ENCODE results near the gene ANXA7.

DNA sequence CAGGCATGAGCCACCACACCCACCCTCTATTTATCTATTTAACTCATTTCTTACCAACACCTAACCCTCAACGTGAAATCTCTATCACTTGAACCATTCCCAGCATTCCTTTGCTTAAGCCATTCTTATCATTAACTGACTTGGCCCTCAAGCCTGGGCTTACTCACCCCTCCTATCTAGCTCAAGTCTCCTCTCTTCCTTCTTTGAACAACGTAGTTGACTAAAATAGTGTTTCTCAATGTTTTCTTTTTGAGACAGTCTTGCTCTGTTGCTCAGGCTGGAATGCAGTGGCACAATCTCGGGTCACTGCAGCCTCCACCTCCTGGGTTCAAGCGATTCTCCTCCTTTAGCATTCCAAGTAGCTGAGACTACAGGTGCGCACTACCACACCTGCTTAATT, 7.0 kb downstream of the ANXA7 start:
- TF ChIP-seq EZH2 (IDR thresholded peaks at IDR 0.05; ENCODE audit: borderline replicate concordance, control insufficient read depth, low read depth, low read length) (no peak), CHD1 (IDR thresholded peaks at IDR 0.05; ENCODE audit: low read depth, low read length) (no peak), GABPA (IDR thresholded peaks at IDR 0.05; ENCODE audit: low read depth) (no peak), BCL11A (IDR thresholded peaks at IDR 0.05; ENCODE audit: low read depth, low read length) (no peak)
- TF ChIP-seq, protein P1, sequence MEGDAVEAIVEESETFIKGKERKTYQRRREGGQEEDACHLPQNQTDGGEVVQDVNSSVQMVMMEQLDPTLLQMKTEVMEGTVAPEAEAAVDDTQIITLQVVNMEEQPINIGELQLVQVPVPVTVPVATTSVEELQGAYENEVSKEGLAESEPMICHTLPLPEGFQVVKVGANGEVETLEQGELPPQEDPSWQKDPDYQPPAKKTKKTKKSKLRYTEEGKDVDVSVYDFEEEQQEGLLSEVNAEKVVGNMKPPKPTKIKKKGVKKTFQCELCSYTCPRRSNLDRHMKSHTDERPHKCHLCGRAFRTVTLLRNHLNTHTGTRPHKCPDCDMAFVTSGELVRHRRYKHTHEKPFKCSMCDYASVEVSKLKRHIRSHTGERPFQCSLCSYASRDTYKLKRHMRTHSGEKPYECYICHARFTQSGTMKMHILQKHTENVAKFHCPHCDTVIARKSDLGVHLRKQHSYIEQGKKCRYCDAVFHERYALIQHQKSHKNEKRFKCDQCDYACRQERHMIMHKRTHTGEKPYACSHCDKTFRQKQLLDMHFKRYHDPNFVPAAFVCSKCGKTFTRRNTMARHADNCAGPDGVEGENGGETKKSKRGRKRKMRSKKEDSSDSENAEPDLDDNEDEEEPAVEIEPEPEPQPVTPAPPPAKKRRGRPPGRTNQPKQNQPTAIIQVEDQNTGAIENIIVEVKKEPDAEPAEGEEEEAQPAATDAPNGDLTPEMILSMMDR (IDR thresholded peaks at IDR 0.05 in 2 of 3, conservative IDR thresholded peaks at IDR 0.05 in 1 of 3; ENCODE audit: control insufficient read depth in 2 of 3, extremely low read depth in 1 of 3, insufficient read depth in 1 of 3, low read depth in 3 of 3, low read length in 3 of 3), result no peak
